Naive thymus-derived CD8-positive, alpha-beta T cell (primary cell): Measurements from ENCODE around the gene PARD3. TPM values are rescaled to one million over a fixed set of nuclear protein-coding genes. Genes with fewer than 3 reads are reported as not detected.
A peak's percentile ranks its signal among the peaks of the same experiment; 100 is the strongest.
"Not testable (repeated sequence)": the region's sequence is repeated elsewhere in the genome, so short reads cannot be mapped to it uniquely, and the experiment has no call there.

ENCODE experiments used
- ATAC-seq, 2 donors: fragments of 150-1000 bp; cut with Tn5 transposase in 1 of 2; sonication (Bioruptor Pico), chemical (Tn5 transposase) in 1 of 2; 1 replicate in 1 of 2; 2 replicates in 1 of 2; pipeline ENCODE4 v1.10.0; 2021; ENCODE audit warnings: mild to moderate bottlenecking in 2 of 2, moderate library complexity in 2 of 2
- POLR2A ChIA-PET: fragments of 350-600 bp; sonication (Branson Sonifier 250); formaldehyde crosslinking; loops from one replicate; lab custom pipeline; 2021; ENCODE audit warnings: antibody characterized with exemption; lab: Charles Lee
- DNase-seq, 10 donors: peaks; one replicate each; pipeline versions ENCODE4 v3.0.0 to v3.0.0-alpha.2; 2020 to 2022
- H3K27ac Mint-ChIP-seq, 10 donors: one replicate each; pipeline ENCODE4 v1.8.0; 2020 to 2022; ENCODE audit warnings: mild to moderate bottlenecking in 10 of 10, mixed read lengths in 10 of 10, moderate library complexity in 4 of 10, inconsistent platforms in 1 of 10
- H3K27me3 Mint-ChIP-seq, 5 donors: one replicate each; pipeline ENCODE4 v1.8.0; 2021 to 2022; ENCODE audit warnings: mixed read lengths in 5 of 5
- H3K36me3 Mint-ChIP-seq, 3 donors: one replicate each; pipeline ENCODE4 v1.8.0; 2020 to 2022; ENCODE audit warnings: mixed read lengths in 3 of 3, mild to moderate bottlenecking in 2 of 3, inconsistent platforms in 1 of 3
- H3K4me1 Mint-ChIP-seq, 4 donors: one replicate each; pipeline ENCODE4 v1.8.0; 2021 to 2022; ENCODE audit warnings: mixed read lengths in 4 of 4
- H3K4me3 Mint-ChIP-seq, 10 donors: one replicate each; pipeline ENCODE4 v1.8.0; 2020 to 2022; ENCODE audit warnings: mild to moderate bottlenecking in 10 of 10, mixed read lengths in 10 of 10, moderate library complexity in 6 of 10, inconsistent platforms in 1 of 10
- H3K9me3 Mint-ChIP-seq, 9 donors: one replicate each; pipeline ENCODE4 v1.8.0; 2020 to 2022; ENCODE audit warnings: mixed read lengths in 9 of 9, mild to moderate bottlenecking in 3 of 9, inconsistent platforms in 1 of 9, moderate library complexity in 1 of 9
- polyA plus RNA-seq, 3 donors: library from polyadenylated mRNA; unstranded; fragments of 300-500 nt; fragmentation: Illumina TruSeq; gene quantifications; one replicate each; pipeline ENCODE4 v1.2.3, GENCODE V29; 2021
- total RNA-seq, 8 experiments: library from RNA in 2 of 8; stranded (reverse) in 2 of 8; gene quantifications; one replicate each; pipeline ENCODE4 v1.2.3 and lab custom pipeline; 2021 to 2026

PARD3 gene
- total and polyA plus RNA-seq, 5 experiments from 2014 or later: 0.10 to 0.51 (median 0.18) TPM

DNA sequence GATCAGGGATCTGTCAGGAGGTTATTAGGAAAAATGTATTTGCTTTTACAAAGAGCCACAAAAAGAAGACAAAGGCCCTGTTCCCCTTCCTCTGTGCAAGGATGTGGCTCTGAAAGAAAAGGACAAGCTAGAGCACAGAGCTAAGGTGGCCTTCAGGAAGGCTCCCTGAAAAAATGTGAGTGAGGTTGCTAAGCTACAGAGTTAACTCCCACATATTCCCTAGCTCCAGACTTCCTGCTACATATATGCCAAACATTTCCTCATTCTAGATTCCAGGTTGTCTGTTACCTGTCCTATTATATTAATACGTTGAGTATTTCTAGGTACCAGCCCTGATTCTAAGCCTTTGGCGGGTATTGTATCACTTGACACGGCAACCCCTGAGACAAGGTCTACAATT lies 369.0 kb downstream of the PARD3 start:
- Mint-ChIP-seq H3K4me1 (no peaks in the 10 kb centered on the region), H3K9me3 (no peaks in the 10 kb centered on the region), H3K27ac (no peak overlapping the region), H3K36me3 (no peaks in the 10 kb centered on the region), H3K27me3 (peaks cover 0 to 1% (median 0%) of the 10 kb centered on the region in 5 donors), H3K4me3 (no peak overlapping the region)
- POLR2A ChIA-PET: no interaction called here
- ATAC-seq: no peak
- DNase-seq: no peak

- no peaks in the 10 kb centered on the region for H3K4me1 Mint-ChIP-seq
- H3K27ac Mint-ChIP-seq: no peak overlapping the region
- no peaks in the 10 kb centered on the region for H3K36me3 Mint-ChIP-seq
- peaks cover 0 to 1% (median 0%) of the 10 kb centered on the region in 5 donors for H3K27me3 Mint-ChIP-seq
- no peaks in the 10 kb centered on the region for H3K9me3 Mint-ChIP-seq
- no peak overlapping the region for H3K4me3 Mint-ChIP-seq
- ATAC-seq (no peak), DNase-seq (no peak)
- POLR2A ChIA-PET: no interaction called here
Observed at GRCh38 chr10:34444223-34445183, 370.6 kb downstream of the PARD3 start.

- ATAC-seq, H3K27me3 Mint-ChIP-seq, H3K36me3 Mint-ChIP-seq, H3K27ac Mint-ChIP-seq, DNase-seq, H3K4me3 Mint-ChIP-seq, H3K9me3 Mint-ChIP-seq, POLR2A ChIA-PET, H3K4me1 Mint-ChIP-seq: not testable (repeated sequence)
Observed at GRCh38 chr10:34439386-34439785, 375.7 kb downstream of the PARD3 start.

DNA sequence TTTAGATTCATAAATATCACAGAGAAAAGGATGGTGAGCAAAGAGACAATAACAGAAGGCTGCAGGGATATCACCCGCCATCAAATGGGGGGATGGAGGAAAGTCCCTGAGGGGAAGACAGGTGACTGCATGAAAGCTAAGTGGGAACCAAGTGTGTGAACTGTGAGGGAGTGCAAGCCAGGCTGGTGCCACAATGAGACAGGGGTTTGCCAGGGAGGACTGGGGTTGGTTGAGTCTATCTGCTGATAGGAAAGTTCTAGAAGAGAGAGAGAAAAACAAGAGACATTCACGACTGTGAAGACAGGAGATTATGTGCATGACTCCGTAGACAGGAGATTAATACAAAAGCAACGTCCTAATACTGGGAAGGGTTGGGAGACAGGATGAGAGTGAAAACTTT lies 376.4 kb downstream of the PARD3 start:
- Mint-ChIP-seq H3K27me3 (peaks cover 0 to 3% (median 0%) of the 10 kb centered on the region in 5 donors), H3K27ac (no peak overlapping the region), H3K4me3 (no peak overlapping the region), H3K9me3 (no peaks in the 10 kb centered on the region), H3K36me3 (no peaks in the 10 kb centered on the region), H3K4me1 (no peaks in the 10 kb centered on the region)
- DNase-seq: no peak
- POLR2A ChIA-PET: no interaction called here
- ATAC-seq: no peak

DNA sequence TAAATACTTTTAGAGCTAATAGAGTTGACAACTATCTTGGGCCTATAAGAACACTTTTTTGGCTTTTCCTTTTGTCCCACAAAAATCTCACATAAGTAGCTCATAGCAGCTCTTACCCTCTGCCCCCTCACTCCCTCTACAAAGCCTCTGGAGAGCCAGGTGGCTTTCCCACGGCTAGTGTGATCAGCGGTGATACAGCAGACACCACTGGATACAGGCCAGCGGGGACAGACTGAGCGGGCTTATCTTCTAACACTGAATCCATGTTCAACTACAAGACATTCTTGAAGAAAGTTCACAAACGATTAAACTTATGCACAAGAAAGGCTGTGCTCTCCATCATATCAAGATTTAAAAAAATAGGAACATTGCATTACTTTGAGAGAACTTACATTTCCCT lies 377.2 kb downstream of the PARD3 start:
- H3K27ac Mint-ChIP-seq: no peak overlapping the region
- DNase-seq: no peak
- ATAC-seq: no peak
- no peak overlapping the region for H3K4me3 Mint-ChIP-seq
- no peaks in the 10 kb centered on the region for H3K9me3 Mint-ChIP-seq
- no peaks in the 10 kb centered on the region for H3K4me1 Mint-ChIP-seq
- POLR2A ChIA-PET: no interaction called here
- H3K27me3 Mint-ChIP-seq: peaks cover 0 to 2% (median 0%) of the 10 kb centered on the region in 5 donors
- no peaks in the 10 kb centered on the region for H3K36me3 Mint-ChIP-seq

DNA sequence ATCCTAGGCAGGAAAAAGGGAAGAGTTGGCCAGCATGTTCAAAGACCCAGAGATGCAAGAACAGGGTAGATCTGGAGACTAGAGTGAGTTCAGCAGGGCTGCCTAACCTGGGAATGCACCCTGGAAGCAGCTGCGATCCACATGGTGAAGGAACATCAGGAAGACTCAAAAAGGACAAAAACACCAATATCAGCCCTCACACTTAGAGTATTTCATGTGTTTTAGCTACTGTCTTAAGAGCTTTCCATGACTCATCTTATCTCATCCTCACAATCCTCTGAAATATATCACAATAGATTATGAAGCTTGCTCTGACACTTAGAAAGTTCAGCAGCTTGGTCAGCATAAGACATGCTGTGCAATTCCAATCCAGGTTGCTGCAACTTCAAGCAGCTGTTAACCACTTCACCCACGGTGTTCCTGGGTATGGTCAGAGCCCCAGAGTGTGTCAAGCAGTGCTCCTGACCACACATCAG lies 380.9 kb downstream of the PARD3 start:
- Mint-ChIP-seq H3K27ac (peak overlapping the region in 1 of 10 donors; percentile 0), H3K27me3 (peaks cover 0 to 8% (median 4%) of the 10 kb centered on the region in 5 donors), H3K4me3 (no peak overlapping the region), H3K4me1 (no peaks in the 10 kb centered on the region), H3K9me3 (no peaks in the 10 kb centered on the region), H3K36me3 (no peaks in the 10 kb centered on the region)
- ATAC-seq (no peak), DNase-seq (no peak)
- POLR2A ChIA-PET: no interaction called here

DNA sequence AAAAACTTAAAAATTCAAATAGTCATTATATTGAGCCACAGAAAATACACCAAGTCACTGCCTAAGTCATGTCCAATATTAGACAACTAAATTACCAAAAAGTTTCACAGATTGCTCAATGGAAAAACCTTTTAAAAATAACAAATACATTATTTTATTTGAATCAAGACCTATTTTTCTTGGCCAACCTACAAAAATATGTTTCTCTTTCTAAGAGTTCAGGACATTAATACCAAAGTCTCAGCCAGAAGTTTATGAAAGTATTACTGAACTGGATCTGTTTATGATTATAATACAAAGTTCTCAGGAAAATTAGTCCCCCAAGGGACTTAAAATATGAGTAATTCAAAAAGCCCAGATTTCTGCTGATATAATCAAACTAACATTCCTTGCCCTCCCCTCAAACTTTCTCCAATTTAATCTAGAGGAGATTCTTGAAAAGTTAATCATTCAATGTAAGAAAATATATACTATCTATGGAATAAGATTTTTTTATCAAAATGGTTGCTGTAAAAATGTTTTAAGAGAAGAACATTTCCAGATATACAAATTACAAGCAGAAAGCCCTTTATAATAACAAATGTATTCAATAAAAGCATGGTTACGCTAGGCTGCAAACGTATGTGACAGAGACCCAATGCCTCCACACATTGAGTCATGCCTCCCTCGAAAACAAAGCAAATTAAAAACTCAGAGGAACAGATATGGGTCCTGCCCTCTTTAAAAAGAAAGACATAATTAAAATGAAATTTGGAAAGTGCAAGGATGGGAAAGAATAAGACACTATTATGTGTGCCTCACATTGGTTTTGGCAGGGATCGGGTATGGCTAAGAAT lies 381.6 kb downstream of the PARD3 start:
- Mint-ChIP-seq H3K36me3 (no peaks in the 10 kb centered on the region), H3K4me3 (no peak overlapping the region), H3K27me3 (peaks cover 0 to 8% (median 3%) of the 10 kb centered on the region in 5 donors), H3K9me3 (no peaks in the 10 kb centered on the region), H3K4me1 (no peaks in the 10 kb centered on the region), H3K27ac (no peak overlapping the region)
- DNase-seq: no peak
- no peak for ATAC-seq
- POLR2A ChIA-PET: no interaction called here

DNA sequence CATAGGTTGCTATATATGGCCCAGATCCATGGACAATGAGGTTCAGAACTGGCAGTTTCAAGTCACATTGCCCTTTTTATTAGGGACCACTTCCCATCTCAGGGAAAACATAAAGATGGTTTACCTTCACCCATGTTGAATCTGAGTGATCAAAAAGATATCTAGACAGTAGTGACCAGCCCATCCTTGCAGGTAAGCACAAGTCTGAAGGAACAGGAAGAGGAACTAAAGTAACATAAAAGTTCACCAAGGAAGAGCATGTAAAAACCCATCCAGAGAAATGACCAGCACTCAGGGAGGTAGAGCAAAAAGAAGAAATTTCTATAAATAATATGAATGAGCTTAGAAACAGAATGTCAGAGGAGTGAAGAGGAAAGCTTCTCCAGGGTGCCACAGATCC lies 382.5 kb downstream of the PARD3 start:
- no peaks in the 10 kb centered on the region for H3K9me3 Mint-ChIP-seq
- H3K27ac Mint-ChIP-seq: no peak overlapping the region
- POLR2A ChIA-PET: no interaction called here
- DNase-seq (no peak), ATAC-seq (no peak)
- H3K27me3 Mint-ChIP-seq: peaks cover 0 to 8% (median 3%) of the 10 kb centered on the region in 5 donors
- H3K4me3 Mint-ChIP-seq: no peak overlapping the region
- H3K4me1 Mint-ChIP-seq: no peaks in the 10 kb centered on the region
- no peaks in the 10 kb centered on the region for H3K36me3 Mint-ChIP-seq

GRCh38 chr10:34430685-34431084 lies 384.4 kb downstream of the PARD3 start:
- Mint-ChIP-seq H3K4me3 (no peak overlapping the region), H3K27ac (no peak overlapping the region), H3K4me1 (no peaks in the 10 kb centered on the region), H3K9me3 (no peaks in the 10 kb centered on the region), H3K36me3 (no peaks in the 10 kb centered on the region), H3K27me3 (peaks cover 0 to 8% (median 3%) of the 10 kb centered on the region in 5 donors)
- DNase-seq (no peak), ATAC-seq (no peak)
- POLR2A ChIA-PET: no interaction called here

DNA sequence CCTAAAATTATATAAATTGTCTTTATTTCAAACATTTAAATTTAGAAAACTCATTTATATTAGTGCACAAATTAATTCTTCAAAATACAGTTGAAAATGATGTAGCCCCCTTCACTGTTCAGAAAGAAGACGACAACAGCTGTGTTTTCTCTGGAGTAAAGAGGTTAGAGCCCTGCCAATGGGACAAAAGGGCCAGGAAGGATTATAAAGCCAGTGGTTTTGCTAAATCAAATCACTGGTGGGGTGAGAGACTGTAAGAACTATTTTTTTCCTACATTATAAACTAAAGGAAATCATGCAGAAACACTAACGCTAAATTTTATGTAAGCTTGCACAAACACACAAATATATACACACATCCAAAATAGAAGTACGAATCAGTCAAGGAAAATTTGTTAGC lies 386.6 kb downstream of the PARD3 start:
- Mint-ChIP-seq H3K4me3 (no peak overlapping the region), H3K36me3 (no peaks in the 10 kb centered on the region), H3K4me1 (no peaks in the 10 kb centered on the region), H3K9me3 (no peaks in the 10 kb centered on the region), H3K27ac (no peak overlapping the region), H3K27me3 (peaks cover 0 to 8% (median 3%) of the 10 kb centered on the region in 5 donors)
- ATAC-seq: no peak
- POLR2A ChIA-PET: no interaction called here
- no peak for DNase-seq

DNA sequence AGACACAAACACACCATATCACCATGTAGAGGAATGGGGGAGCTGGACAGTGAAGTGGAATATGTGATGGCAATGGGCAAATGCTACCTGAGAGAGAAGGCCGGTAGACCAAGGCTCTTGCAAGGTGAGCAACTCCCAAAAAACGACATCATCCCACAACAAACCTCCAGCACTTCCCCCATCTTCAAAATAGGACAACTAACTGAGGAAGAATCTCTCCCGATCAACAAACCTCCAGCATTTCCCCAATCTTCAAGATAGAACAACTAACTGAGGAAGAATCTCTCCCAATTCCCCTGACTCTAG lies 387.2 kb downstream of the PARD3 start:
- Mint-ChIP-seq H3K27ac (no peak overlapping the region), H3K36me3 (no peaks in the 10 kb centered on the region), H3K4me3 (no peak overlapping the region), H3K27me3 (peaks cover 0 to 8% (median 3%) of the 10 kb centered on the region in 5 donors), H3K9me3 (no peaks in the 10 kb centered on the region), H3K4me1 (no peaks in the 10 kb centered on the region)
- POLR2A ChIA-PET: no interaction called here
- DNase-seq (no peak), ATAC-seq (no peak)

DNA sequence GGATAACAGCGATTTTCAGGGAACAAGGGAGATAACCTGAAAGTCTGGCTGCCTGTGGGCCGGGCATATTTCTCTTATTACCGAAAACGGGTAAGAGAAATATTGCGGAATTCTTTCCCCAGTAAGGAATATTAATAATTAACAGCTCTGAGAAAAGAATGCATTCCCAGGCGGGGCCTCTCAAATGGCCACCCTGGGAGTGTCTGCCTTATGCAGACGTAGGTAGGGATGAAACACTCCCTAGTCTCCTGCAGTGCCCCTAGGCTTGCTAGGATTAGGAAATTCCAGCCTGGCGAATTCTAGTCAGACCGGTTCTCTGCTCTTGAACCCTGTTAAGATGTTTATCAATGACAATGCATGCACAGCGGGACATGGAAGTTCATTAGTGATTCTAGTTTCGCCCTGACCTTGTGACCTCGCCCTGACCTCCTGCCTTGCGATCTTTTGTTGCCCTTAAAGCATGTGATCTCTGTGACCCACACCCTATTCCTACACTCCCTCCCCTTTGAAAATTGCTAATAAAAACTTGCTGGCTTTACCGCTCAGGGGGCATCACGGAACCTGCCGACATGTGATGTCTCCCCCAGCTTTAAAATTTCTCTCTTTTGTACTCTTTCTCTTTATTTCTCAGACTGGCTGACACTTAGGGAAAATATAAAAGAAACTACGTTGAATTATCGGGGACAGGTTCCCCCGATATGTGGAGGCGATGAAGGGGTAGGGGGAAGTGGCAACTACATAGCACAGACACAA lies 387.8 kb downstream of the PARD3 start:
- DNase-seq, H3K36me3 Mint-ChIP-seq, POLR2A ChIA-PET, H3K27me3 Mint-ChIP-seq, H3K27ac Mint-ChIP-seq, H3K4me1 Mint-ChIP-seq, H3K9me3 Mint-ChIP-seq, ATAC-seq, H3K4me3 Mint-ChIP-seq: not testable (repeated sequence)
